Inflammatory macrophage (primary cell): Measurements from ENCODE around the gene CROCC.
A peak's percentile ranks its signal among the peaks of the same experiment; 100 is the strongest.
"Not testable (repeated sequence)": the region's sequence is repeated elsewhere in the genome, so short reads cannot be mapped to it uniquely, and the experiment has no call there.

Source experiments
- DNase-seq, 2 donors: peaks; one replicate each; pipeline ENCODE4 v3.0.0-alpha.2; 2020 to 2022

Gene CROCC

DNA sequence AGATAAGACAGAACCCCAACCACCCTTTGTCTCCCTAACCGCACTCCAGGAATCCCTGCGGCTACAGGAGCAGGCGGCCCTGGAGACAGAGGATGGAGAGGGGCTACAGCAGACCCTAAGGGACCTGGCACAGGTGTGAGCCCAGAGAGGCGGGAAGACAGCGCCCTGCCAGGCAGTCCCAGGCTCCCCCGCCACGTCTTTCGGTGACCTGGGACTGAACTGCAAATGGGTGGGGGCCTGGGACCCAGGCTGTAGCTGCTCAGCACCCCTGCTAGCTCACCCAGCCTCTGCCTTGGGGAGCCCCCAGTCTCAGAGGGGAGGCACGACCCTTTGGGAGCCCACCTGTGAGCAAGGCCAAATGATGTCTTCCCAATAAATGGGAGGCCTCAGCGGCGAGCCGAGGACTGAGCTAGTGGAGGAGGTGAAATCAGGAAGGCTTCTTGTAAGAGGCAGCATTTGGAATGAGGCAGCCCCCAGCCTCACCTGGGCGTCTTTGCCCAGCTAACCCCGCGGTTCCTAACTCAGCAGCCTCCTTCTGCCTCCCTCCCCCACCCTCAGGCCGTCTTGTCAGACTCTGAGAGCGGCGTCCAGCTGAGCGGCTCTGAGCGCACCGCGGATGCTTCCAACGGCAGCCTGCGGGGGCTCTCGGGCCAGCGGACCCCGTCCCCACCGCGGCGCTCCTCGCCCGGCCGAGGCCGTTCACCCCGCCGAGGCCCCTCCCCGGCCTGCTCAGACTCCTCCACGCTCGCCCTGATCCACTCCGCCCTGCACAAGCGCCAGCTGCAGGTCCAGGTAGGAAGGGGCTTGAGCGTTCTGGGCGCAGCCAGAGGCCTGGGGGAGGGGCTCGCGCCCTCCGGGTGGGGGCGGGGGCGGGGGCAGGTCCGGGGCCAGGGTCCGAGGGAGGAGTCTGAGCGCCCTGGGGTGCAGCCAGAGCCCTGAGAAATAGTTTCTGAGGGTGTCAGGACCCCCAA, 16.9 kb downstream of the CROCC start:
- DNase-seq = no peak

DNA sequence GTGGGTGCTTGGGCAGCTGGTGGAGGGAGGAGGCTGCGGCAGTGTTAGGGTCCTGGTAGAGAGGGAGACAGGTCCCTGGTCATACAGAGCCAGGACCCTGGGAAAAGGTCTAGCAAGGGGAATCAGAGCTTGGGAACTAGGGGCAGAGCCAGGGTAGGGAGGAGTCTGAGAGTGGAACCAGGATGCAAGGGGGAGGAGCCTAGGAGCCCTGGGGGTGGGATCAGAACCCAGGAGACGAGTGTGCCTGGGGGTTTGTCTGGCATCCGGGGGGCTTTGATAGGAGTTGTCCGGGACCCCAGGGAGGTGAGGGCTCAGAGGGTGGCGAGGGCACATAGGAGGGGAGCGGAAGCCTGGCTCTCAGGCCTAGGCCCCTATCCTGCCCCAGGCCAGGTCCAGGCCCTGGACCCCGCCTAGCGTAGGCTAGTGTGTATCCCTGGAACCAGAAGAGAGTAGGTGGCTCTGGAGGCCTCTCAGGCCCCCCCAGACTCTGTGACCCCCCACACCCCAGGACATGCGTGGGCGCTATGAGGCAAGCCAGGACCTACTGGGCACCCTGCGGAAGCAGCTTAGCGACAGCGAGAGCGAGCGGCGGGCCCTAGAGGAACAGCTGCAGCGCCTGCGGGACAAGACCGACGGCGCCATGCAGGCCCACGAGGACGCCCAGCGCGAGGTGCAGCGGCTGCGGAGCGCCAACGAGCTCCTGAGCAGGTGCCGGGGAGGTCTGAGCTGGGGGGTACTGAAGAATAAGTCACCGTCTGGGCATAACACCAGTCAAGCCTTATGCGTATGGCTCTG, 17.9 kb downstream of the CROCC start:
- not testable (repeated sequence) for DNase-seq

DNA sequence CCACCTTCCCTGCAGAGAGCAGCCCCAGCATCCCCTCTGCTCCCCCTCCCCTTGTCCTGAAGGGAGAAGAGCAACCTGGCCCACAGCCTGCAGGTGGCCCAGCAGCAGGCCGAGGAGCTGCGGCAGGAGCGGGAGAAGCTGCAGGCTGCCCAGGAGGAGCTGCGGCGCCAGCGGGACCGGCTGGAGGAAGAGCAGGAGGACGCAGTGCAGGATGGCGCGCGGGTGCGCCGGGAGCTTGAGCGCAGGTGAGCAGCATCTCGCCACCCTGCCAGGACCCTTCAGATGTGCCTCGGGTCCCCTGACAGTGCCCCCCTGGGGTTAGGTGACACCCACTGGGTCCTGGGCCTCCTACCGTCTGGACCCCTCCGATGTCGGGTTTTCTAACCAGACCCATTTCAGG, 22.3 kb downstream of the CROCC start:
- no peak for DNase-seq

DNA sequence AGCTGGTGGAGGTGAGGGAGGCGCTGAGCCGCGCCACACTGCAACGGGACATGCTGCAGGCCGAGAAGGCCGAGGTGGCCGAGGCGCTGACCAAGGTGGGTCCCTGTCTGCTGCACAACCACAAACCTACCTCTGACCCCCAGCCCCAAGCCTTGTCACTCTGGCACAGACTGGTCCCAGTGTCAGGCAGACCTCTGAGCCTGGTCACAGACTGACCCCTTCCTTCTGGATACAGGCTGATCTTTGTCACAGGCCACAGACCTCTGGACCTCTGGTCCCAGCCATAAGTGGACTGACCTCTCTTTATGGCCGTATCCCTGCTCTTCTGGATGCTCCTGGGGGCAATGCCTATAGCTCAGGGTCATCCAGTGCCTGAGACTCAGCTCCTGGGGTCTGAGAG, 23.8 kb downstream of the CROCC start:
- not testable (repeated sequence) for DNase-seq

DNA sequence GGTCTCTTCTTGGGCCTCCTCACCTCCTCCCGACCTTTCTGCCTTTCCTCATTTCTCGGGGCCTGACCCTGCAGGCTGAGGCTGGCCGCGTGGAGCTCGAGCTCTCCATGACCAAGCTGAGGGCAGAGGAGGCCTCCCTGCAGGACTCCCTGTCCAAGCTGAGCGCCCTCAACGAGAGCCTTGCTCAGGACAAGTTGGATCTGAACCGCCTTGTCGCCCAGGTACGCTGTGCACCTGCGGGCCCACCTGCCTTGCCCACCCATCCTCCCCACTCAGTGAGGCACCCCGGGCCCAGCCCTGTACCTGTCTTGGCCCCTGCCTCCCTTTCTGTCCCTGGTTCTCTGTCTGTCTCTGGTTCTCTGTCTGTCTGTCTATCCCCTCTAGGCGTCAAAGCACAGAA, 24.5 kb downstream of the CROCC start:
- DNase-seq = not testable (repeated sequence)

DNA sequence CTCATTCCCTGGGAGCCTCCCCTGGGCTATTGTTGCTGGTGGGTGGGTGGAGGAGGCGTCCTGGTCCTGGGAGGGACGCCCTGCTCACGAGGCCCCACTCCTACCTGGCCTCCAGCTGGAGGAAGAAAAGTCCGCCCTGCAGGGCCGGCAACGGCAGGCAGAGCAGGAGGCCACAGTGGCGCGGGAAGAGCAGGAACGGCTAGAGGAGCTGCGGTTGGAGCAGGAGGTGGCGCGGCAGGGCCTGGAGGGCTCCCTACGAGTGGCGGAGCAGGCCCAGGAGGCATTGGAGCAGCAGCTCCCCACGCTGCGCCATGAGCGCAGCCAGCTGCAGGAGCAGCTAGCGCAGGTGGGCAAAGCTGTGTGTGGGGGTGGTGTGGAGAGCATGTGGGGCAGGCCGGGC, 24.9 kb downstream of the CROCC start:
- DNase-seq = no peak

DNA sequence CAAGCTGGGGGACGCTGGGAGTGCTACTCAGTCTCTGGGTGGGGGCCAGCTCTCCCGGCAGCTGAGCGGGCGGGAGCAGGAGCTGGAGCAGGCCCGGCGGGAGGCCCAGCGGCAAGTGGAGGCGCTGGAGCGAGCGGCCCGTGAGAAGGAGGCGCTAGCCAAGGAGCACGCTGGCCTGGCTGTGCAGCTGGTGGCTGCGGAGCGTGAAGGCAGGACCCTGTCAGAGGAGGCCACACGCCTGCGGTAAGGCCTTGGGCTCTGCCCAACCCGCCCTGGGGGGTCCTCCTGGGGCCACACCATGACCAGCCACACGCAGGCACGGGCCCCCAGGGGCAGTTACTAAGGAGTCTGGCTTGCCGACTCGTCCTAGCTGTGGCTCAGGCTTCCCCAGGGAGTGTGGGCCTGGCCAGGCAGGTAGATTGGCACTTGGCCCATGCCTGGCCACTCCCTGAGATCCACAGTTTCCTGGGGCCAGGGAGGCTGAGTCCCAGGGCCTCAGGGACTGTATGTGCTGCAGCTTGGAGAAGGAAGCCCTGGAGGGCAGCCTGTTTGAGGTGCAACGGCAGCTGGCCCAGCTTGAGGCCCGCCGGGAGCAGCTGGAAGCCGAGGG, 26.7 kb downstream of the CROCC start:
- not testable (repeated sequence) for DNase-seq

DNA sequence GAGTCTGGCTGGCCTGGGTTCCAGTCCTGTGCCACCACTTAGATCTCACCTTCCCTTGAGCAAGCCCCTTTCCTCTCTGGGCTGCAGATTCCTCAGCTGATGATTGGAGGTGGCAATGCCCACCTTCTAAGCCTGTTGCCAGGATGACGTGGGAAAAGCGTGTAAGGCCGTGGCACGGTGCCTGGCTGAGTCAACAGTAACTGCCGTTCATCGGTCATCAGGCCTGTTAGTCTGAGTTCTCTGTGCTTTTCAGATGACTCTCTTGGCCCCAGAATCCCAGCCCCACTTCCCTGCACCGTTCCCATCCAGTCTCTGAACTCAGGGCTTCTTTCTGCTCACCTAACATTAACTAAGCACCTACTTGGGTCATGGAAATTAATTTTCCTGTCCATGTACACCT, 27.3 kb downstream of the CROCC start:
- DNase-seq = not testable (repeated sequence)

DNA sequence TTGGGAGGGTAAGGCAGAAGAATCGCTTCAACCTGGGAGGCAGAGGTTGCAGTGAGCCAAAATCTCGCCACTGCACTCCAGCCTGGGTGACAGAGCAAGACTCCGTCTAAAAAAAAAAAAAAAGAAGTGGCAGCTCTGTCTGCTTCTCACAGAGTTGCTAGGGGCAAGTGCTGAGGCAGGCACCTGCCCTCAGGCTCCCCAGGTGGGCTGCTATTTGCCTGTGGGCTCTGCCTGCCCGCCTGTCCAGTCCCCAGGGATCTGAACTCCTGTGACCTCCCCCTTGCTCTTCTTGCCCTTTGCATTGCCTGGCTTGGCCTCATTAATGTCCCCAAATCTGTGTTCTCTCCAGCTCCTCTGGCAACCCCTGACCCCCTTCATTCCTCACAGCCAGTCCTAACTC, 30.6 kb downstream of the CROCC start:
- DNase-seq = not testable (repeated sequence)

DNA sequence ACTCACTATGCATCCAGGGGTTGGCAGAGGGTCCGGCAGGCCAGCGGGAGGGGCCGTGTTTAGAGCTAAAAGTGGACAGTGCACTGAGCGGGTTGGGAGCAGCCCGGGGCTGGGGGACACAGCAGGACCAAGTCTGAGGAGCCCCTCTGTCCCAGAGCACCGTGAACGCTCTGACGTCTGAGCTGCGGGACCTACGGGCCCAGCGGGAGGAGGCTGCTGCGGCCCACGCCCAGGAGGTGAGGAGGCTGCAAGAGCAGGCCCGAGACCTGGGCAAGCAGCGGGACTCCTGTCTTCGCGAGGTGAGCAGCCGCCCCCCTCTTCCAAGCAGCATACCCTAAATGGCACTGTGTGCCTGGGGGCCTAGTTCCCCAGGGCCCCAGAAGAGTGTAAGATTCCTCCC, 32.8 kb downstream of the CROCC start:
- no peak for DNase-seq

DNA sequence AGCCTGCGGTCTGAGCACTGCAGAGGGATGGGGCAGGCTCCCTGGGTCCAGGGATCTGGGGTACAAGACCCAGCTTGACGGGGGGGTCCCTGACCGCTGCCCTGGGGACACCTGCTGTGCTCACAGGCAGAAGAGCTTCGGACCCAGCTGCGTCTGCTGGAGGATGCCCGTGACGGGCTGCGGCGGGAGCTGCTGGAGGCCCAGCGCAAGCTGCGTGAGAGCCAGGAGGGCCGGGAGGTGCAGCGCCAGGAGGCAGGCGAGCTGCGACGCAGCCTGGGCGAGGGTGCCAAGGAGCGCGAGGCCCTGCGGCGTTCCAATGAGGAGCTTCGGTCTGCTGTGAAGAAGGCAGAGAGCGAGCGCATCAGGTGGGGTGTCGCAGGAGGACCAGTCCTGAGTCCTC, 33.5 kb downstream of the CROCC start:
- DNase-seq = no peak

DNA sequence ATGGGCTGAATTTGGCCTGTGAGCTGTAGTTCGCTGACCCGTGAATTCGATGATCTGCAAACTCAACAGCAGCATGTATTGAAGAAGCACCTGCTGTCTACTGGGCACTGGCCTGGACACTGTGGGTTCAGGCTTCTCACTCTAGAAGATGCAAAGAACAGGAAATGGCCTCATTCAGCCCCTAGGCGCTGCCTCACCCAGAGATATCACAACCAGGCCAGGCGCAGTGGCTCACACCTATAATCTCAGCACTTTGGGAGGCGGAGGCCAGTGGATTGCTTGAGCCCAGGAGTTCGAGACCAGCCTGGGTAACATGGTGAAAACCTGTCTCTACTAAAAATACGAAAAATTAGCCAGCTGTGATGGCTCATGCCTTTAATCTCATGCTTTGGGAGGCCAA, 35.0 kb downstream of the CROCC start:
- DNase-seq = no peak

DNA sequence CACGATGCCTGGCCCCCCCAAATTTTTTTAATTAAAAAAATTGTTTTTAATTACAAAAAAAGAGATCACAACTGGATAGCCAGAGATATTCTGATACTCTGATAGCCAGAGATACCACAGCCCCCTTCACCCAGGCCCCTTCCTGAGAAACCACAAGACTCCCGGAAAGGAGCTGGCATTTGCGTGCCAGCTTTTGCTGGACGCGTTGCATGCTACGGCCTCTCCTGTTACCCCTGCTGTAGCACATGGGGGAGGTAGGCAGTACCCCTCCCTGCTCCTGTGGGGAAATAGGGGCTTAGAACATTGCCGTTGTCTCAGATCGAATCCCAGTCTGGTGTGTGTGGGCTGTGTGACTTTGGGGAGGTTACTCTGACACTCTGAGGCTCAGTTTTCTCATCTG, 36.0 kb downstream of the CROCC start:
- DNase-seq = no peak

DNA sequence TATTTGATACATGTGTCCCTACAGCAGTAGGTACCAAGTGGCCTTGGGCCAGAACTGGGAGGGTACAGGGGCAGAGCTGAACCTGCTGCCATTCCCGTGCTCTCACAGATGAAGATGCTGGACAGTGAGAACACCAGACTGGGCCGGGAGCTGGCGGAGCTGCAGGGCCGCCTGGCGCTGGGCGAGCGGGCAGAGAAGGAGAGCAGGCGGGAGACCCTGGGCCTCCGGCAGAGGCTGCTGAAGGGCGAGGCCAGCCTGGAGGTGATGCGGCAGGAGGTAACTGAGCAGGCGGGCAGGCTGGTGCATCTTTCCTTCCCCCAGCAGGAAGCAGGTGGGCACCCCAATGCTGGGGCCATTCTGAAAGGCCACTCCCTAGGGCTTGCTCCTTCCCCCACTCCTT, 36.7 kb downstream of the CROCC start:
- no peak for DNase-seq

DNA sequence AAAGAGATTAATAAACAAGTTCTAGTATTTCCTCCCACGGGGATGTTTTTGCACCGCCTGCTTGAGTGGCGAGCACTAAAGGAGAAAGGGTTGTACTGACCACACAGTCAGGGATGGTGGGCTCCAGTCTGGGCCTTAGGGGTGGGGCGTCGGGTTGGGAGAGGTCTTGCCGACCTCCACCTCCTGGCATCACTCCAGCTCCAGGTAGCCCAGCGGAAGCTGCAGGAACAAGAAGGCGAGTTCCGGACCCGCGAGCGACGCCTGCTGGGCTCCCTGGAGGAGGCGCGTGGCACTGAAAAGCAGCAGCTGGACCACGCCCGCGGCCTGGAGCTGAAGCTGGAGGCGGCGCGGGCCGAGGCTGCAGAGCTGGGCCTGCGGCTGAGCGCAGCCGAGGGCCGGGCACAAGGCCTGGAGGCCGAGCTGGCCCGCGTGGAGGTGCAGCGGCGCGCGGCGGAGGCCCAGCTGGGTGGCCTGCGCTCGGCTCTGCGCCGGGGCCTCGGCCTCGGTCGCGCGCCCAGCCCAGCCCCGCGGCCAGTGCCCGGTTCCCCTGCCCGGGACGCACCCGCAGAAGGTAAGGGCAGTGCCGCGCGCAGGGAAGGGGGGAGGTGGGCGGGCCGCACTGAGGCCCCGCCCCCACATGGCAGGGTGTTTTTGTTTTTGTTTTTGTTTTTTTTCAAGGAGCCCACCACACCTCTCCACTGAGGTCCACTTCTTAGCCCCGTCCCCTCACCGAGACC, 39.0 kb downstream of the CROCC start:
- DNase-seq = peak; percentile 78 to 89

DNA sequence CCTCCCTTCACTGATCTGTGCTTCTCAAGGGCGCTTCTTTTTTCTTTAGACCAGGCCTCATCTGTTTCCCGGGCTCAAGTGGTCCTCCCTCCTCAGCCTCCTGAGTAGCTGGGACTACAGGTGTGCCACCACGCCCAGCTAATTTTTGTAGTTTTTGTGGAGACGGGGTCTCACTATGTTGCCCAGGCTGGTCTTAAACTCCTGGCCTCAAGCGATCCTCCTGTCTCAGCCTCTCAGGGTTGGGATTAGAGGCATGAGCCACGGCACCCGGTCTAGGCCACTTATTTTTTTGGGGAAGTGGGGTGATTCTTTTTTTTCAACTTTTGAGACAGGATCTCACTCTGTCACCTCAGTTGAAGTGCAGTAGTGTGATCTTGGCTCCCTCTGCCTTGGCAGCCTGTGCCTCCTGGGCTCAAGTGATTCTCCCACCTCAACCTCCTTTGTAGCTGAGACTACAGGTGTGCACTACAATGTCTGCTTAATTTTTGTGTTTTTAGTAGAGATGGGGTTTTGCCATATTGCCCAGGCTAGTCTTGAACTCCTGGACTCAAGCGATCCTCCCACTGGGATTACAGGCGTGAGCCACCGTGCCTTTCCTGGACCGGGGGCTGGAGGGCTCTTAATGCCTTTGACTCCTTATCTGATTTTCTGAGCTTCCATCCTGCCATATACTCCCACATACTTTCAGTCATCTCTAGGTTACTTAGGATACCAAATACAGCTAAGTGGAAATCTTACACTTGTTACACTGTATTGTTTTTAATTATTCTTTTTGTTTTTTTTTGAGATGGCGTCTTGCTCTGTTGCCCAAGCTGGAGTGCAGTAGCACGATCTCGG, 39.8 kb downstream of the CROCC start:
- DNase-seq = no peak

DNA sequence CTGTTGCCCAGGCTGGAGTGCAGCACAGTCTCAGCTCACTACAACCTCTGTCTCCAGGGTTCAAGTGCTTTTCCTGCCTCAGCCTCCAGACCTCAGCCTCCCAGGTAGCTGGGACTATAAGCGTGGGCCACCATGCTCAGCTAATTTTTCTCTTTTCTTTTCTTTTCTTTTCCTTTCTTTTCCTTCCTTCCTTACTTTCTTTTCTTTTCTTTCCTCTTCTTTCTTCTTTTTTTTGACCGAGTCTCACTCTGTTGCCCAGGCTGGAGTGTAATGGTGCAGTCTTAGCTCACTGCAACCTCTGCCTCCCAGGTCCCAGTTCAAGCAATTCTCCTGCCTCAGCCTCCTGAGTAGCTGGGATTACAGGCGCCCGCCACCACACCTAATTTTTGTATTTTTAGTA, 42.4 kb downstream of the CROCC start:
- not testable (repeated sequence) for DNase-seq

DNA sequence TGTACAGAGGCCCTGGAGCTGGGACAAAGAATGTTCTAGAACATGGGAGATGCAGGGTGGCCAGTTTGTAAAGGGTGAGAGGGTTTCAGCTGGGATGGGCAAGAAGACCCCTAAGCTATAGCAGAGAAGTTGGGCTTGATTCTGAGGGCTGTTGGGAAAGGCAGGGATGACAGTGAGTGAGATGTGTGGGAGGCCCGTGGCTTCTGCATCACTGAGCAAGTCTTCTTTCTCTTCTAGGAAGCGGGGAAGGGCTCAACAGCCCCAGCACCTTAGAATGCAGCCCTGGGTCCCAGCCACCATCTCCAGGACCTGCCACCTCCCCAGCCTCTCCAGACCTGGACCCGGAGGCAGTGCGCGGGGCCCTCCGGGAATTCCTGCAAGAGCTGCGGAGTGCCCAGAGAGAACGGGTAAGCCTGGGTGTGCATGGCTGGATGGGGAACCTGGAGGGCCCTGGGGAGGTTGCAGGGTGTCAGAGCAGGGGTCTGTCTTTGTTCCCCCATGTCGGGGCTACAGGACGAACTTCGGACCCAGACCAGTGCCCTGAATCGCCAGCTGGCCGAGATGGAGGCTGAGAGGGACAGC, 43.8 kb downstream of the CROCC start:
- peak in 1 of 2 donors; percentile 29 for DNase-seq

DNA sequence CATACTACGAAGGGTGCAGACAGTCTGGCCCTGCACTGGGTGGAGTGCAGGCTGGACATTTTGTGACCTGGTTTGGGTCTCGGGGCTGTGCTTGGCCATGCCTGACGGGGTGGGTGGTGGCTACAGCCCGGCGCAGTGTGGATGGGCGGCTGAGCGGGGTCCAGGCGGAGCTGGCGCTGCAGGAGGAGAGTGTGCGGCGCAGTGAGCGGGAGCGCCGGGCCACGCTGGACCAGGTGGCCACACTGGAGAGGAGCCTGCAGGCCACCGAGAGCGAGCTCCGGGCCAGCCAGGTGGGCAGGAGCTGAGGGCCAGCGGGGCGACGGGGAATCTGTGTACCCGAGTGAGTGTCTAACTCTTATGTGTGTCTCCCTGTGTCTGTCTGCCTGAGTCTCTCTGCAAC, 44.6 kb downstream of the CROCC start:
- DNase-seq = no peak

DNA sequence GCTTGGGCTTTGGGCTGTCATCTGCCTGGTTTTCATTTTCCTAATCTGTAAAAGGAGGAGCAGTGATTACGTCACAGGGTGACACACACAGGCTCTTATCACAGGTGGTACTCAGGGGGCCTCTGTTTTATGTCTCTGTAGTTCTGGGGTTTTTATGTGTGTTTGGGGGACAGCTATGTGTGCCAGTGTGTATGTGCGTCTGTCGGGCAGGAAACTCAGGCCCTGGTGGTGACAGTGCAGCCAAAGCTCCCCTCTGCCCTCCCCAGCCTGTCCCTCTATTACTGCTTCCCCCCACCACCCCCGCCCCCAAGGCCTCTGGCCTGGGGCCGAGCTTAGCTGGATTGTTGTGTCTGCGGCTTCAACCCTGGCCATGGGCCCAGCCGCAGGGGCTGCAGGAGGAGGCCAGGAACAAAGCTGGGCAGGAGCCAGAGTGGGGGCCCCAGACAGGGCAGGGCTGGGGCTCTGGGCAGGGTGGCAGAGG, 45.4 kb downstream of the CROCC start:
- DNase-seq = no peak

DNA sequence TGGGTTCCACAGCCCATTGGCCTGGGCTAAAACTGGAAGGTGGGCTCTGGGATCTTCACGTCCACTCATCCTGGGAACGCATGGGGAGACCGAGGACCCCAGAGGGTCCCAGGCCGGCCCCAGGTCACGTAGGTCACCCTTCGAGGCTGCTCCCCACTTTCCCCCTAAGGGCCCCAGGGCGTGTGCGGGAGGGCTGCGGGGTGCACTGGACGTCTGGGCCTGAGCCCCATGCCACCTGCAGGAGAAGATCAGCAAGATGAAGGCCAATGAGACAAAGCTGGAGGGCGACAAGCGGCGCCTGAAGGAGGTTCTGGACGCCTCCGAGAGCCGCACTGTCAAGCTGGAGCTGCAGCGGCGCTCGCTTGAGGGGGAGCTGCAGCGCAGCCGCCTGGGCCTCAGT, 46.2 kb downstream of the CROCC start:
- DNase-seq = no peak
